IgD-negative memory B cell (primary cell): ENCODE data around the gene ST8SIA6. TPM values are rescaled to one million over a fixed set of nuclear protein-coding genes. Genes with fewer than 3 reads are reported as not detected.

Source experiments
- H3K27ac Mint-ChIP-seq, 3 donors: one replicate each; pipeline ENCODE4 v1.8.0; 2020 to 2022; ENCODE audit warnings: mild to moderate bottlenecking in 3 of 3, mixed read lengths in 3 of 3, moderate library complexity in 1 of 3
- H3K27me3 Mint-ChIP-seq: one replicate; pipeline ENCODE4 v1.8.0; 2021; ENCODE audit warnings: mixed read lengths
- H3K36me3 Mint-ChIP-seq: one replicate; pipeline ENCODE4 v1.8.0; 2020; ENCODE audit warnings: mild to moderate bottlenecking, mixed read lengths
- H3K4me1 Mint-ChIP-seq, 3 donors: one replicate each; pipeline ENCODE4 v1.8.0; 2020 to 2022; ENCODE audit warnings: mixed read lengths in 3 of 3, mild to moderate bottlenecking in 1 of 3
- H3K4me3 Mint-ChIP-seq, 4 donors: one replicate each; pipeline ENCODE4 v1.8.0; 2020 to 2022; ENCODE audit warnings: mild to moderate bottlenecking in 4 of 4, mixed read lengths in 4 of 4, moderate library complexity in 3 of 4
- H3K9me3 Mint-ChIP-seq, 3 donors: one replicate each; pipeline ENCODE4 v1.8.0; 2020 to 2021; ENCODE audit warnings: mixed read lengths in 3 of 3, mild to moderate bottlenecking in 1 of 3
- polyA plus RNA-seq: library from polyadenylated mRNA; unstranded; fragments of 300-500 nt; fragmentation: Illumina TruSeq; gene quantifications from one replicate; pipeline ENCODE4 v1.2.3, GENCODE V29; 2021

ST8SIA6 gene
- polyA plus RNA-seq, 1 donor from 2014 or later = not detected

GRCh38 chr10:17276756-17277424 is 177.5 kb downstream of the ST8SIA6 start:
- Mint-ChIP-seq H3K36me3 (no peaks in the 10 kb centered on the region), H3K4me1 (peaks cover 0 to 1% (median 0%) of the 10 kb centered on the region in 3 donors), H3K27ac (no peak overlapping the region), H3K9me3 (peaks cover 4 to 10% (median 10%) of the 10 kb centered on the region in 3 donors), H3K27me3 (peaks cover 4% of the 10 kb centered on the region), H3K4me3 (no peak overlapping the region)

GRCh38 chr10:17273403-17273802 is 181.0 kb downstream of the ST8SIA6 start:
- H3K4me3 Mint-ChIP-seq = no peak overlapping the region
- no peak overlapping the region for H3K27ac Mint-ChIP-seq
- peaks cover 0 to 1% (median 0%) of the 10 kb centered on the region in 3 donors for H3K4me1 Mint-ChIP-seq
- peaks cover 4% of the 10 kb centered on the region for H3K27me3 Mint-ChIP-seq
- H3K9me3 Mint-ChIP-seq = peaks cover 0 to 2% (median 0%) of the 10 kb centered on the region in 3 donors
- H3K36me3 Mint-ChIP-seq = no peaks in the 10 kb centered on the region

DNA sequence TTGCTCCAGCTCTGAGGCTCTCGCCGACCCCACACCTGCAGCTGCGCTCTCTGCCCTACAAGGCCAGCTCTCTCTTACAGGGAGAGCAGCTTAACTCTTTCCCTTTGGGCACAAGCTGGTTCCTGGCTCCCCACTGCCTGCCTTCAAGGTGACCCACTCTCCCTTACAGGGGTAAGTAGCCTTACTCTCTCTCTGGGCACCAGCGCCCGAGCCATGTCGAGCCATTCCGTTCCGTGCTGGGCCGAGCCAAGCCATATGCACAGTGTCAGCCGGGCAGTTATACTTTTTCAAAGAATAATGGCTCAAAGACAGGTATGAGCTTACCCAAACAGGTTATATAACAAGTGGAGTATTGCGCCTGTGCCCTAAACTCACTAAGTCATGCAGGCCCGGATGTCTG is 181.7 kb downstream of the ST8SIA6 start:
- Mint-ChIP-seq H3K27ac (no peak overlapping the region), H3K36me3 (no peaks in the 10 kb centered on the region), H3K9me3 (peaks cover 0 to 2% (median 0%) of the 10 kb centered on the region in 3 donors), H3K27me3 (peaks cover 2% of the 10 kb centered on the region), H3K4me3 (no peak overlapping the region), H3K4me1 (peaks cover 0 to 1% (median 0%) of the 10 kb centered on the region in 3 donors)

Other genes starting within 250 kb of the ST8SIA6 start
- 352 TPM for gene VIM, start 226.4 kb downstream of the ST8SIA6 start, polyA plus RNA-seq
- not detected for gene HACD1, start 162.8 kb upstream of the ST8SIA6 start, polyA plus RNA-seq
- 6.5 TPM for gene STAM, start 189.6 kb upstream of the ST8SIA6 start, polyA plus RNA-seq